Mesenchymal stem cell (in vitro differentiated cells and primary cell): ENCODE results near the gene UNKL.

Source experiments
- DNase-seq: peaks from one replicate; pipeline ENCODE4 v3.0.0-alpha.2; 2013
- H2AFZ ChIP-seq: one replicate; pipeline ENCODE4 v1.6.1; 2013; ENCODE audit warnings: low read depth, mild to moderate bottlenecking, control low read depth, inconsistent platforms, low read length, moderate library complexity
- H2AK5ac ChIP-seq: 2 replicates; pipeline ENCODE4 v1.6.1; 2013; ENCODE audit warnings: low read length, moderate library complexity, mild to moderate bottlenecking, inconsistent platforms; ENCODE audit not compliant: severe bottlenecking
- H2BK120ac ChIP-seq: one replicate; pipeline ENCODE4 v1.6.1; 2013; ENCODE audit warnings: low read depth, mild to moderate bottlenecking, inconsistent platforms, low read length, moderate library complexity
- H2BK12ac ChIP-seq, 2 experiments: one replicate each; pipeline ENCODE4 v1.6.1; 2013; ENCODE audit warnings: inconsistent platforms in 2 of 2, low read length in 2 of 2, mild to moderate bottlenecking in 2 of 2, moderate library complexity in 2 of 2, control low read depth in 1 of 2
- H2BK15ac ChIP-seq: one replicate; pipeline ENCODE4 v1.6.1; 2013; ENCODE audit warnings: mild to moderate bottlenecking, low read depth, inconsistent platforms; ENCODE audit not compliant: poor library complexity, severe bottlenecking
- H2BK5ac ChIP-seq: 2 replicates; pipeline ENCODE4 v1.6.1; 2013; ENCODE audit warnings: low read depth, mild to moderate bottlenecking, low read length, control low read depth, inconsistent platforms; ENCODE audit not compliant: poor library complexity, severe bottlenecking
- H3K14ac ChIP-seq, 2 experiments: one replicate each; pipeline ENCODE4 v1.6.1; 2013; ENCODE audit warnings: inconsistent platforms in 2 of 2, low read length in 2 of 2, control low read depth in 1 of 2, mild to moderate bottlenecking in 1 of 2, moderate library complexity in 1 of 2
- H3K18ac ChIP-seq, 2 experiments: one replicate each; pipeline ENCODE4 v1.6.1; 2013; ENCODE audit warnings: inconsistent platforms in 2 of 2, low read length in 2 of 2, control low read depth in 1 of 2, low read depth in 1 of 2, mild to moderate bottlenecking in 1 of 2
- H3K23ac ChIP-seq, 2 experiments: one replicate each; pipeline ENCODE4 v1.6.1; 2013; ENCODE audit warnings: inconsistent platforms in 2 of 2, low read length in 2 of 2, mild to moderate bottlenecking in 2 of 2, moderate library complexity in 2 of 2, control low read depth in 1 of 2
- H3K27ac ChIP-seq: 2 replicates; pipeline ENCODE4 v1.5.1; 2013; ENCODE audit warnings: mild to moderate bottlenecking, moderate library complexity, low read length, control low read depth, inconsistent platforms; ENCODE audit not compliant: poor library complexity, severe bottlenecking
- H3K27me3 ChIP-seq, 2 experiments: 2 replicates each; pipeline versions ENCODE4 v1.6.1 to v1.7.0; 2013; ENCODE audit warnings: low read length in 2 of 2, mild to moderate bottlenecking in 2 of 2, moderate library complexity in 2 of 2, control low read depth in 1 of 2, inconsistent platforms in 1 of 2; ENCODE audit not compliant: control insufficient read depth in 1 of 2, insufficient read depth in 1 of 2
- H3K36me3 ChIP-seq, 2 experiments: 2 replicates each; pipeline versions ENCODE4 v1.6.1 to v1.7.0; 2013; ENCODE audit warnings: low read length in 2 of 2, control low read depth in 1 of 2, inconsistent platforms in 1 of 2, low read depth in 1 of 2, mild to moderate bottlenecking in 1 of 2; ENCODE audit not compliant: insufficient read depth in 2 of 2, control insufficient read depth in 1 of 2
- H3K4ac ChIP-seq, 2 experiments: one replicate each; pipeline ENCODE4 v1.6.1; 2013; ENCODE audit warnings: inconsistent platforms in 2 of 2, low read length in 2 of 2, mild to moderate bottlenecking in 2 of 2, moderate library complexity in 2 of 2, control low read depth in 1 of 2, low read depth in 1 of 2
- H3K4me1 ChIP-seq: 2 replicates; pipeline ENCODE4 v1.6.1; 2013; ENCODE audit warnings: low read depth, low read length, control low read depth; ENCODE audit not compliant: control insufficient read depth, insufficient read depth
- H3K4me2 ChIP-seq: 2 replicates; pipeline ENCODE4 v1.6.1; 2013; ENCODE audit warnings: low read length, mild to moderate bottlenecking, inconsistent platforms; ENCODE audit not compliant: poor library complexity, severe bottlenecking
- H3K4me3 ChIP-seq, 2 experiments: 2 replicates each; pipeline versions ENCODE4 v1.5.1 to v1.7.0; 2013; ENCODE audit warnings: low read length in 2 of 2, mild to moderate bottlenecking in 2 of 2, control low read depth in 1 of 2, low read depth in 1 of 2; ENCODE audit not compliant: insufficient read depth in 1 of 2
- H3K79me1 ChIP-seq: replicated peaks from 2 replicates; pipeline ENCODE4 v1.6.1; 2013; ENCODE audit warnings: mild to moderate bottlenecking, control low read depth, low read length, inconsistent platforms; ENCODE audit not compliant: poor library complexity, severe bottlenecking
- H3K9ac ChIP-seq: 2 replicates; pipeline ENCODE4 v1.7.0; 2013; ENCODE audit warnings: mild to moderate bottlenecking, low read length, moderate library complexity
- H3K9me3 ChIP-seq: 2 replicates; pipeline ENCODE4 v1.7.0; 2013; ENCODE audit warnings: mild to moderate bottlenecking, low read length; ENCODE audit not compliant: control insufficient read depth
- H4K8ac ChIP-seq: one replicate; pipeline ENCODE4 v1.6.1; 2013; ENCODE audit warnings: inconsistent platforms, mild to moderate bottlenecking, low read length, moderate library complexity
- H4K91ac ChIP-seq: one replicate; pipeline ENCODE4 v1.6.1; 2013; ENCODE audit warnings: mild to moderate bottlenecking, low read length, inconsistent platforms
- WGBS: methylation state at CpG from one replicate; pipeline ENCODE4 v1.1.7; 2013; ENCODE audit warnings: mixed read lengths; 5-methylcytosine and 5-hydroxymethylcytosine counted together

UNKL gene

GRCh38 chr16:1452530-1452929, 38.0 kb upstream of the UNKL start:
- Histone ChIP-seq H2BK12ac (no peak overlapping the region), H2BK5ac (no peak overlapping the region), H2AK5ac (no peak overlapping the region), H3K27ac (no peak overlapping the region), H2BK120ac (no peak overlapping the region), H3K18ac (no peak overlapping the region), H3K79me1 (peaks cover 13% of the 10 kb centered on the region), H3K4me1 (peaks cover 2% of the 10 kb centered on the region), H3K4me3 (no peak overlapping the region), H3K4ac (no peak overlapping the region), H3K23ac (no peak overlapping the region), H3K9me3 (no peaks in the 10 kb centered on the region), H3K27me3 (no peaks in the 10 kb centered on the region), H3K14ac (no peak overlapping the region), H4K8ac (no peak overlapping the region), H3K4me2 (no peak overlapping the region), H3K9ac (no peak overlapping the region), H4K91ac (no peak overlapping the region), H3K36me3 (peaks cover 82 to 95% of the 10 kb centered on the region in 2 experiments), H2BK15ac (no peak overlapping the region), H2AFZ (no peak overlapping the region)
- WGBS, result 96% methylated on average over 20 of the region's 20 CpGs
- no peak for DNase-seq

- WGBS, result 98% methylated on average over 34 of the region's 34 CpGs
- H3K9me3 ChIP-seq, result no peaks in the 10 kb centered on the region
- no peak overlapping the region for H3K27ac ChIP-seq
- no peak overlapping the region for H2AFZ ChIP-seq
- no peaks in the 10 kb centered on the region for H3K27me3 ChIP-seq
- no peak overlapping the region for H2AK5ac ChIP-seq
- H3K4me1 ChIP-seq, result peaks cover 2% of the 10 kb centered on the region
- no peak overlapping the region for H3K4me2 ChIP-seq
- no peak overlapping the region for H4K8ac ChIP-seq
- no peak overlapping the region for H3K9ac ChIP-seq
- no peak overlapping the region for H3K4me3 ChIP-seq
- no peak overlapping the region for H3K14ac ChIP-seq
- DNase-seq, result no peak
- H3K23ac ChIP-seq, result no peak overlapping the region
- H2BK15ac ChIP-seq, result no peak overlapping the region
- H2BK12ac ChIP-seq, result no peak overlapping the region
- peaks cover 14% of the 10 kb centered on the region for H3K79me1 ChIP-seq
- H3K18ac ChIP-seq, result no peak overlapping the region
- H3K4ac ChIP-seq, result no peak overlapping the region
- H2BK5ac ChIP-seq, result no peak overlapping the region
- no peak overlapping the region for H4K91ac ChIP-seq
- no peak overlapping the region for H2BK120ac ChIP-seq
- H3K36me3 ChIP-seq, result peaks cover 79 to 95% of the 10 kb centered on the region in 2 experiments
Measured at GRCh38 chr16:1451702-1452392, 37.3 kb upstream of the UNKL start.

GRCh38 chr16:1450841-1451240, 36.3 kb upstream of the UNKL start:
- Histone ChIP-seq H4K8ac (no peak overlapping the region), H3K36me3 (peaks cover 80 to 99% of the 10 kb centered on the region in 2 experiments), H3K14ac (no peak overlapping the region), H3K4me3 (no peak overlapping the region), H3K27me3 (no peaks in the 10 kb centered on the region), H3K4me1 (peaks cover 2% of the 10 kb centered on the region), H3K27ac (no peak overlapping the region), H2BK12ac (no peak overlapping the region), H3K23ac (no peak overlapping the region), H2AK5ac (no peak overlapping the region), H3K79me1 (peaks cover 12% of the 10 kb centered on the region), H2BK120ac (no peak overlapping the region), H4K91ac (no peak overlapping the region), H2AFZ (no peak overlapping the region), H2BK15ac (no peak overlapping the region), H3K9ac (no peak overlapping the region), H2BK5ac (no peak overlapping the region), H3K4ac (no peak overlapping the region), H3K4me2 (no peak overlapping the region), H3K9me3 (no peaks in the 10 kb centered on the region), H3K18ac (no peak overlapping the region)
- DNase-seq, result no peak
- 98% methylated on average over 21 of the region's 21 CpGs for WGBS

- H3K23ac ChIP-seq, result no peak overlapping the region
- H3K27ac ChIP-seq, result no peak overlapping the region
- no peaks in the 10 kb centered on the region for H3K27me3 ChIP-seq
- peaks cover 2% of the 10 kb centered on the region for H3K4me1 ChIP-seq
- no peak overlapping the region for H3K4me3 ChIP-seq
- H4K8ac ChIP-seq, result no peak overlapping the region
- no peak overlapping the region for H3K9ac ChIP-seq
- DNase-seq, result no peak
- H3K18ac ChIP-seq, result no peak overlapping the region
- H3K14ac ChIP-seq, result no peak overlapping the region
- H2AK5ac ChIP-seq, result no peak overlapping the region
- peaks cover 7% of the 10 kb centered on the region for H3K79me1 ChIP-seq
- H2BK120ac ChIP-seq, result no peak overlapping the region
- H2BK5ac ChIP-seq, result no peak overlapping the region
- H3K4me2 ChIP-seq, result no peak overlapping the region
- no peak overlapping the region for H3K4ac ChIP-seq
- no peak overlapping the region for H2BK15ac ChIP-seq
- H2BK12ac ChIP-seq, result no peak overlapping the region
- H2AFZ ChIP-seq, result no peak overlapping the region
- 98% methylated on average over 29 of the region's 29 CpGs for WGBS
- no peak overlapping the region for H4K91ac ChIP-seq
- H3K36me3 ChIP-seq, result peaks cover 77 to 99% of the 10 kb centered on the region in 2 experiments
- no peaks in the 10 kb centered on the region for H3K9me3 ChIP-seq
Measured at GRCh38 chr16:1450218-1450617, 35.7 kb upstream of the UNKL start.
